Prostate gland (tissue), 2 donors: ENCODE data around the gene NRM. TPM values are rescaled to one million over a fixed set of nuclear protein-coding genes. Genes with fewer than 3 reads are reported as not detected.

Experiments used
- DNase-seq: peaks from one replicate; pipeline ENCODE4 v3.0.0-alpha.2; 2019; ENCODE audit warnings: low spot score
- H3K27ac ChIP-seq, 2 donors: fragments of 200-600 bp; sonication (generic); 2 replicates each; pipeline ENCODE4 v1.5.1; 2017 to 2019
- H3K27me3 ChIP-seq: fragments of 200-600 bp; sonication (generic); replicated peaks from 2 replicates; pipeline ENCODE4 v1.5.1; 2019; ENCODE audit not compliant: insufficient read depth
- H3K36me3 ChIP-seq, 2 donors: fragments of 200-600 bp; sonication (generic); 1 replicate in 1 of 2; 2 replicates in 1 of 2; pipeline versions ENCODE4 v1.5.1 to v1.8.1; 2017 to 2019
- H3K4me1 ChIP-seq: fragments of 200-600 bp; sonication (generic); replicated peaks from 2 replicates; pipeline ENCODE4 v1.5.1; 2019
- H3K4me3 ChIP-seq, 2 donors: fragments of 200-600 bp; sonication (generic); 2 replicates each; pipeline ENCODE4 v1.5.1; 2017 to 2019
- H3K9me3 ChIP-seq: fragments of 200-600 bp; sonication (generic); 2 replicates; pipeline ENCODE4 v1.5.1; 2017
- POLR2A ChIP-seq: fragments of 450-650 bp; IDR thresholded peaks from one replicate; pipeline ENCODE4 v1.6.1; 2016; ENCODE audit warnings: antibody characterized with exemption, mild to moderate bottlenecking
- POLR2AphosphoS5 ChIP-seq: sonication (generic); formaldehyde crosslinking; IDR thresholded peaks from one replicate; pipeline ENCODE4 v1.6.1; 2017; ENCODE audit warnings: antibody characterized with exemption
- WGBS: methylation state at CpG from one replicate; pipeline ENCODE4 v1.1.5; 2018; 5-methylcytosine and 5-hydroxymethylcytosine counted together
- intact Hi-C: fragments of 100-400 bp; cut with DNase I; formaldehyde crosslinking; loops from one replicate; pipeline ENCODE4 v1.14.2; 2022
- total RNA-seq, 2 donors: library from RNA; depleted of rRNA; stranded (reverse); fragments of >200 nt; gene quantifications; one replicate each; pipeline ENCODE4 v1.1.0, GENCODE V29; 2016
- TF ChIP-seq, protein P1 (sequence below), 4 experiments: fragments of 200-600 bp in 2 of 4; fragments of 450-650 bp in 2 of 4; sonication (generic) in 2 of 4; IDR thresholded peaks; 1 replicate in 3 of 4; 2 replicates in 1 of 4; pipeline ENCODE4 v1.5.1; 2016 to 2019; ENCODE audit warnings: antibody characterized with exemption in 4 of 4, mild to moderate bottlenecking in 2 of 4, moderate library complexity in 2 of 4

The NRM gene
- total RNA-seq, 2 donors from 2014 or later: 5.9 to 7.3 TPM

DNA sequence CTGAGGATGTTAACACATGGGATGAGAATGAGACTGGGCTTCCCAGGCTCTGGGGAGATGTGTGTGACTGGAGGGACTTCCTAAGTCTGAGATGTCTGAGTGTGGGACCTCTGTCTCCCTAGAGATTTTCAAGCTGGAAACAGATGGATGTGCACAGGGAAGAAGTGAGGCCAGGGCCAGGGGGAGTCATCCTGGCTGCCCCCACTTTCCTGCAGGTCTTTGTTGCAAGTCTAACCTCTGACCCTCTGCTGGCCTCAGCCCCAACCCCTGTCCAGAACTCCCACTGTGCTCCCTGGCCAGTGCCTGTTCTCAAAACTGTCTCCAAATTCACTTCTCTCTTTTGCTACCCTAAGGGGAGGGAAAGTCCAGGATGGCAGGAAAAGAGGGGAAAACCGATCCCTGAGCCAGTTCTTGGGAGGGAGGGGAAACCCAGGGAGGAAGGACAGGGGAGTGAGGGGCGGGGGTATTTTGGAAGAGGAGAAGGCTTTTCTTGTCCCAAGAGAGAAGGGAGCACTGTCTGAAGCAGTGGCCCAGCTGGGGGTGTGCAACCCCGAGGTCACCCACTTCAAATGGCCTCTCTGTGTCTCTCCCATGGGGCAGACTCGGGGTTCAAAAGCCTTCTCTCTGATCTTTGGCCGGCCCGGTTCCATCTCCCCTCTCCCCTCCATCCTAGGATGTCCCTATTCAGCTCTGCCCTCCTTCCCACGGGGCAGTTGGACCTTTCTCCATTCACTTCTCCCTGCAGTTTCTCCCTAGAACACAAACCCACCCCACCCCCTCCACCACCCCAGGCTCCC, 7.4 kb downstream of the NRM start:
- Histone ChIP-seq H3K27ac (peak overlapping the region; percentile 92 to 97), H3K4me1 (peaks cover 4% of the 10 kb centered on the region), H3K36me3 (no peaks in the 10 kb centered on the region), H3K27me3 (no peaks in the 10 kb centered on the region), H3K9me3 (no peaks in the 10 kb centered on the region), H3K4me3 (peak overlapping the region; percentile 66 to 88)
- TF ChIP-seq, protein P1, sequence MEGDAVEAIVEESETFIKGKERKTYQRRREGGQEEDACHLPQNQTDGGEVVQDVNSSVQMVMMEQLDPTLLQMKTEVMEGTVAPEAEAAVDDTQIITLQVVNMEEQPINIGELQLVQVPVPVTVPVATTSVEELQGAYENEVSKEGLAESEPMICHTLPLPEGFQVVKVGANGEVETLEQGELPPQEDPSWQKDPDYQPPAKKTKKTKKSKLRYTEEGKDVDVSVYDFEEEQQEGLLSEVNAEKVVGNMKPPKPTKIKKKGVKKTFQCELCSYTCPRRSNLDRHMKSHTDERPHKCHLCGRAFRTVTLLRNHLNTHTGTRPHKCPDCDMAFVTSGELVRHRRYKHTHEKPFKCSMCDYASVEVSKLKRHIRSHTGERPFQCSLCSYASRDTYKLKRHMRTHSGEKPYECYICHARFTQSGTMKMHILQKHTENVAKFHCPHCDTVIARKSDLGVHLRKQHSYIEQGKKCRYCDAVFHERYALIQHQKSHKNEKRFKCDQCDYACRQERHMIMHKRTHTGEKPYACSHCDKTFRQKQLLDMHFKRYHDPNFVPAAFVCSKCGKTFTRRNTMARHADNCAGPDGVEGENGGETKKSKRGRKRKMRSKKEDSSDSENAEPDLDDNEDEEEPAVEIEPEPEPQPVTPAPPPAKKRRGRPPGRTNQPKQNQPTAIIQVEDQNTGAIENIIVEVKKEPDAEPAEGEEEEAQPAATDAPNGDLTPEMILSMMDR (IDR thresholded peaks at IDR 0.05): no peak
- TF ChIP-seq POLR2A: no peak
- TF ChIP-seq POLR2AphosphoS5: no peak
- whole genome bisulfite sequencing: 23% methylated on average over 7 of the region's 7 CpGs
- DNase-seq: no peak
- intact Hi-C loops: no loop called here

DNA sequence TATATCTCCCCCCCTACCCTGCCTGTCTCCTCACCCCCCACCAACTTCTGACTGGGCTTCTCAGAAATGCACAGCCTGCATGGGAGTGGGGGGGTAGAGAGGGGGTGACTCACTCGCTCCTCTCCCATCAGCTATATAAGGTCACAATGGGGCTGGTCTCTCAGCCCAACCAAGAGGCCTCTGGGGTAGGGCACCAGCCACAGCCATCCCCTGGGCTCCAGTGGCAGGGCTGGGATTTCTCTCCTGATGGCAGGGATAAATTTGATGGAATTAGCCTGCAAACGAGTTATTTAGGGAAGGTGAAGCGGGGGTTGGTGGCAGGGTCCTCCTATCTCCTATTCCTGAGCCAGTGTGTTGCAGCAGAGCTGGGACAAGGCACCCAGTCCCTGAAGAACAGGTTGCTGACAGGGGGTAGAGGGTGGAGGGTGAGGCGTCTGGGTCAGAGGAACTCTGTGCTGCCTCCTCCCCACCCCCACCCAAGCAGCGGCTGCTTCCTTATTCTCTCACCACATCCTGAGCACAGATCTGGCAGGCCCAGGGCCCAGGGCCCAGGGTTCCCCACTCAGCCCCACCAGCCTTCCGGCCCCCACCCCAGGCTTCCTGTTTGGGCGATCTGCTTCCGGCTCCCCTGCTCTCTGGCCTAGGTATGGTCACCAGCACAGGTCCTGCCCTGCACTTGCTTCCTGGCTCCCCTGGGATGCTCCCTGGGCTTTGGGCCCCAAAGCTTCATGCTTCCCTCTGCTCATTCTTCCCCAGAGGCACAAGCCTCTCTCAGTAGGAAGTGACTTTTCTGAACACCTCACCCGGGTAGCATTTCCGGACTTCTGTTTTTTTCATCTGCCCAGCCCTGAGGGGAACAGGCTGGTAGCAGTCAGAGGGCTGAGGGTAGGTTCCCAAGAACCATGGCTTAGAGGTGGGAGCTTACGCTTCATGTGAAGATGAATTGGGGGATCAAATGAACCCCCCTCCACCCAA, 8.4 kb downstream of the NRM start:
- Histone ChIP-seq H3K9me3 (no peaks in the 10 kb centered on the region), H3K27ac (peak overlapping the region; percentile 92 to 97), H3K36me3 (no peaks in the 10 kb centered on the region), H3K27me3 (no peaks in the 10 kb centered on the region), H3K4me3 (peak overlapping the region; percentile 66 to 88), H3K4me1 (peaks cover 4% of the 10 kb centered on the region)
- TF ChIP-seq, protein P1 (IDR thresholded peaks at IDR 0.05): no peak
- TF ChIP-seq POLR2AphosphoS5 (peak; percentile 24), POLR2A (no peak)
- WGBS: 25% methylated on average over 11 of the region's 11 CpGs
- no peak for DNase-seq
- intact Hi-C loops: no loop called here

DNA sequence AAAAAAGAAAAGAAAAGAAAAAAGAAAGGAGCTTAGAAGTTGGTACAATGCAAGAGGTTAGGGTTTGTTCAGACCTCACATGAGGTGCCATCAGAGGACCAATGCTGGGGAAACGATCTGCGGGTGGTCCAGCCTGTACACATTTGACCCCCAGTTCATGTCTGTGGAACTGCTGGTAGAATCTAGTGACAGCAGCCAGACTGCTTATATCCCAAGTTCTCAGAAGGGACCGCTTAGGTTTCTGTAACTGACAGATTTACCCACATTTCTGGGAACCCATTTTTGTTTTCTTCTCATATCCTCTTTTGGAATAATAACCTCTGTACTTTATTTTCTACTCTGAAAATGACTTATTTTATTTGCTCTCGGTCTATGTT, 9.0 kb downstream of the NRM start:
- peak overlapping the region; percentile 66 to 88 for H3K4me3 ChIP-seq
- intact Hi-C loops: no loop called here

DNA sequence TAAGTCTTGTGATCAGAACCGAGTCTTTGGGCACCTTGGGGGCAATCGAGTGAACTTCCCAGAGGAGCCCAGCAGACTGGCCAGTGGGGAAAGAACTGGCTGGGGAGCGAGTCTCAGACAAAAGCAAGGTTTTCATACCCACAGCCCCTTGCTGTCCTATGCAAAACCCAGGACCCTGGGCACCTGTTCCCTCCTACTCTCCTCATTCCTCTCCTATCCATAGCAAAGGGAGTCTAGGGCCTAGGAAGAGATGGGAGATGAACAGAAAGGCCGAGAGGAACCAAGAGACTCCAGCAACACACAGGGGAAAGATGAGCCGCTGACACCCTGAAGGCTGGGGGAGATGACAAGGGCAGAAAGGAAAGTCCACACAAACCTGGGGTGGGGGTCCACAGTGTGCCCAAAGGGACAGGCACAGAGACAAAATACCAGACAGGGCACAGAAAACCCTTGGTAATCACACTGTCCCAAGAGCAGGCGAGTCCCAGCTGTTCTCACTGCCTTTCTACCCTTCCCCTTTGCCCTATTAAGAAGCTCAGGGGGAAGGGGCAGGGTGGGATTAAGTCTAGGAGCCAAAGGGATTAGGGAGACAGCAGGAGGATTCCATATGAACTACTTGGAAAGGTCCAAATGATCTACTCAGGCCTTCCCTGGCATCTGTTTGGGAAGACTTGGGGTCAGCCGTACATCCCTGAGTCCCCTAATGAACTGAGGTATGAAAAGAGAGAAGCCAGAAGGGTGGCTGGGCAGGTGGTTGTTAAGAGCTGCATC, 10.8 kb downstream of the NRM start:
- DNase-seq: no peak
- Histone ChIP-seq H3K9me3 (no peaks in the 10 kb centered on the region), H3K4me3 (no peak overlapping the region), H3K4me1 (peaks cover 4% of the 10 kb centered on the region), H3K36me3 (peaks cover 0 to 11% of the 10 kb centered on the region in 2 donors), H3K27ac (peak overlapping the region; percentile 14 to 43), H3K27me3 (no peaks in the 10 kb centered on the region)
- TF ChIP-seq POLR2A (no peak), POLR2AphosphoS5 (no peak)
- intact Hi-C loops: loop anchor here (1.0 to 5.0 kb wide), 2 partner anchors 42 to 202 kb away; partner anchors contain the start of gene DDR1
- WGBS: 70% methylated on average over 7 of the region's 7 CpGs

More for the DNA sequence above, 9.0 kb downstream of the NRM start:
- Histone ChIP-seq H3K9me3 (no peaks in the 10 kb centered on the region), H3K36me3 (peaks cover 0 to 3% of the 10 kb centered on the region in 2 donors), H3K4me1 (peaks cover 4% of the 10 kb centered on the region), H3K27ac (peak overlapping the region; percentile 92 to 97), H3K27me3 (no peaks in the 10 kb centered on the region)
- no peak for DNase-seq
- 51% methylated on average over 4 of the region's 4 CpGs for whole genome bisulfite sequencing
- TF ChIP-seq POLR2A (no peak), POLR2AphosphoS5 (no peak)
- TF ChIP-seq, protein P1 (IDR thresholded peaks at IDR 0.05): no peak
